SK-N-SH (cell line): ENCODE measurements around the gene SSNA1. TPM values are rescaled to one million over a fixed set of nuclear protein-coding genes. Genes with fewer than 3 reads are reported as not detected.

Experiments used
- CTCF ChIA-PET: fragments of 300-600, 350-600 bp; formaldehyde crosslinking; extraction: SDS; loops from one replicate; lab custom pipeline; 2021; lab: Yijun Ruan, JAX
- POLR2A ChIA-PET: fragments of 350-600 bp; sonication (Branson Sonifier 250); formaldehyde crosslinking; extraction: SDS; loops from one replicate; lab custom pipeline; 2020; ENCODE audit warnings: antibody characterized with exemption, inconsistent platforms; lab: Yijun Ruan, JAX
- DNase-seq: peaks from one replicate; pipeline ENCODE4 v3.0.0; 2012
- H2AFZ ChIP-seq: fragments of 200-600 bp; sonication (generic); 2 replicates; pipeline ENCODE4 v1.8.1; 2016; ENCODE audit warnings: antibody characterized with exemption, mild to moderate bottlenecking, low read depth
- H3F3A ChIP-seq: fragments of 200-600 bp; sonication (generic); replicated peaks from 2 replicates; pipeline ENCODE3; 2016; ENCODE audit warnings: antibody characterized with exemption, mild to moderate bottlenecking; ENCODE audit not compliant: insufficient read depth
- H3K27ac ChIP-seq, 2 experiments: fragments of 200-500 bp in 1 of 2; fragments of 200-600 bp in 1 of 2; sonication (Bioruptor generic) in 1 of 2; sonication (generic), shearing (Covaris generic) in 1 of 2; 2 replicates each; pipeline versions ENCODE4 v1.5.1 to v1.6.1; 2014 to 2016; ENCODE audit warnings: low read depth in 2 of 2, inconsistent platforms in 1 of 2, low read length in 1 of 2, mild to moderate bottlenecking in 1 of 2, mixed read lengths in 1 of 2
- H3K27me3 ChIP-seq: fragments of 200-600 bp; sonication (generic), shearing (Covaris generic); 2 replicates; pipeline ENCODE4 v1.6.1; 2016; ENCODE audit warnings: mixed run types; ENCODE audit not compliant: insufficient read depth
- H3K36me3 ChIP-seq, 2 experiments: fragments of 200-500 bp in 1 of 2; fragments of 200-600 bp in 1 of 2; sonication (Bioruptor generic) in 1 of 2; sonication (generic) in 1 of 2; replicated peaks in 1 of 2; 2 replicates each; pipeline versions ENCODE3 to v1.5.1; 2014 to 2016; ENCODE audit warnings: low read length in 1 of 2, mild to moderate bottlenecking in 1 of 2; ENCODE audit not compliant: insufficient read depth in 2 of 2, control insufficient read depth in 1 of 2
- H3K4me1 ChIP-seq, 2 experiments: fragments of 200-500 bp in 1 of 2; fragments of 200-600 bp in 1 of 2; sonication (Bioruptor generic) in 1 of 2; sonication (generic), shearing (Covaris generic) in 1 of 2; 2 replicates each; pipeline versions ENCODE4 v1.5.1 to v1.6.1; 2014 to 2016; ENCODE audit warnings: low read depth in 1 of 2, low read length in 1 of 2, mixed run types in 1 of 2; ENCODE audit not compliant: insufficient read depth in 2 of 2, control insufficient read depth in 1 of 2
- H3K4me2 ChIP-seq: fragments of 200-600 bp; sonication (generic), shearing (Covaris generic); 2 replicates; pipeline ENCODE4 v1.6.1; 2017; ENCODE audit warnings: mixed run types
- H3K4me3 ChIP-seq, 2 experiments: fragments of 200-500 bp in 1 of 2; fragments of 200-600 bp in 1 of 2; sonication (Bioruptor generic) in 1 of 2; sonication (generic), shearing (Covaris generic) in 1 of 2; 2 replicates each; pipeline versions ENCODE4 v1.5.1 to v1.8.1; 2014 to 2016; ENCODE audit warnings: low read depth in 2 of 2, inconsistent platforms in 1 of 2, low read length in 1 of 2, mild to moderate bottlenecking in 1 of 2, mixed read lengths in 1 of 2, moderate library complexity in 1 of 2
- H3K79me2 ChIP-seq: fragments of 200-600 bp; sonication (generic); 2 replicates; pipeline ENCODE4 v1.8.1; 2017; ENCODE audit warnings: mild to moderate bottlenecking; ENCODE audit not compliant: insufficient read depth
- H3K9ac ChIP-seq: fragments of 200-600 bp; sonication (generic); 2 replicates; pipeline ENCODE4 v1.6.1; 2017; ENCODE audit warnings: mixed run types
- H3K9me2 ChIP-seq: fragments of 200-600 bp; sonication (generic); 2 replicates; pipeline ENCODE4 v1.6.1; 2017; ENCODE audit warnings: mixed run types
- H3K9me3 ChIP-seq: fragments of 200-600 bp; sonication (generic); 2 replicates; pipeline ENCODE4 v1.6.1; 2017; ENCODE audit warnings: mixed run types, mild to moderate bottlenecking, moderate library complexity
- H4K20me1 ChIP-seq: fragments of 200-600 bp; sonication (generic); 2 replicates; pipeline ENCODE4 v1.6.1; 2017; ENCODE audit warnings: mild to moderate bottlenecking, mixed run types; ENCODE audit not compliant: insufficient read depth
- CHD2 ChIP-seq: fragments of 150-350 bp; IDR thresholded peaks from 2 replicates; pipeline ENCODE4 v1.6.1; 2018; ENCODE audit warnings: low read length; ENCODE audit not compliant: partially characterized antibody
- CTCF ChIP-seq: fragments of 200-600 bp; sonication (generic); IDR thresholded peaks from 2 replicates; pipeline ENCODE4 v1.6.1; 2017; ENCODE audit warnings: antibody characterized with exemption, mild to moderate bottlenecking, moderate library complexity
- EP300 ChIP-seq, 2 experiments: IDR thresholded peaks; 2 replicates each; pipeline versions ENCODE4 v1.4.0 to v1.6.1; 2012; ENCODE audit warnings: borderline replicate concordance in 1 of 2, low read depth in 1 of 2, low read length in 1 of 2
- EZH2phosphoT487 ChIP-seq: fragments of 200-600 bp; sonication (generic); IDR thresholded peaks from 2 replicates; pipeline ENCODE4 v1.6.1; 2017; ENCODE audit warnings: low read depth, mixed run types, mild to moderate bottlenecking, antibody characterized with exemption, moderate library complexity, borderline replicate concordance
- FOSL2 ChIP-seq: IDR thresholded peaks from 2 replicates; pipeline ENCODE4 v1.4.0; 2012; ENCODE audit warnings: low read depth, mild to moderate bottlenecking, moderate library complexity, borderline replicate concordance
- FOXJ3 ChIP-seq: sonication (generic); formaldehyde crosslinking; IDR thresholded peaks from 2 replicates; pipeline ENCODE4 v1.5.1; 2020; ENCODE audit warnings: mild to moderate bottlenecking, missing genetic modification reagents
- IRF3 ChIP-seq: fragments of 150-350 bp; IDR thresholded peaks from 2 replicates; pipeline ENCODE4 v1.6.1; 2016; ENCODE audit warnings: mild to moderate bottlenecking, low read depth, low read length
- JUND ChIP-seq: IDR thresholded peaks from 2 replicates; pipeline ENCODE4 v1.4.0; 2012
- MEF2A ChIP-seq: IDR thresholded peaks from 2 replicates; pipeline ENCODE4 v1.4.0; 2012; ENCODE audit warnings: low read depth, borderline replicate concordance
- NFIC ChIP-seq: IDR thresholded peaks from 2 replicates; pipeline ENCODE4 v1.4.0; 2012; ENCODE audit warnings: borderline replicate concordance
- PBX3 ChIP-seq: IDR thresholded peaks from 2 replicates; pipeline ENCODE4; 2012
- POLR2AphosphoS5 ChIP-seq: IDR thresholded peaks from 2 replicates; pipeline ENCODE4 v1.6.1; 2012; ENCODE audit warnings: low read depth, low read length
- RCOR1 ChIP-seq: fragments of 150-350 bp; IDR thresholded peaks from 2 replicates; pipeline ENCODE4 v1.6.1; 2017; ENCODE audit warnings: antibody characterized with exemption, low read length
- RFX5 ChIP-seq: IDR thresholded peaks from 2 replicates; pipeline ENCODE4 v1.6.1; 2012; ENCODE audit warnings: mild to moderate bottlenecking, improper control_type of control experiment, low read length
- RXRA ChIP-seq: IDR thresholded peaks from 2 replicates; pipeline ENCODE4 v1.4.0; 2012; ENCODE audit warnings: low read depth, mild to moderate bottlenecking, borderline replicate concordance
- SMC3 ChIP-seq: IDR thresholded peaks from 2 replicates; pipeline ENCODE4 v1.6.1; 2012; ENCODE audit warnings: low read depth, low read length, improper control_type of control experiment
- YY1 ChIP-seq: IDR thresholded peaks from 2 replicates; pipeline ENCODE4 v1.4.0; 2012; ENCODE audit warnings: low read depth, mild to moderate bottlenecking
- WGBS: methylation state at CpG from one replicate; pipeline ENCODE4 v1.1.6; 2017; ENCODE audit warnings: low lambda C conversion rate; 5-methylcytosine and 5-hydroxymethylcytosine counted together
- polyA plus RNA-seq, 3 experiments: library from polyadenylated mRNA; depleted of rRNA; stranded (reverse); fragments of >200 nt; gene quantifications; 2 replicates each; pipeline ENCODE4 v1.2.3, GENCODE V29; 2012
- TF ChIP-seq, protein P1 (sequence below): IDR thresholded peaks from 2 replicates; pipeline ENCODE4 v1.4.0; 2012; ENCODE audit warnings: low read depth, borderline replicate concordance
- TF ChIP-seq, protein P2 (sequence below): fragments of 150-350 bp; IDR thresholded peaks from 2 replicates; pipeline ENCODE4 v1.6.1; 2017; ENCODE audit warnings: antibody characterized with exemption, low read length, low read depth, borderline replicate concordance

SSNA1 gene
- polyA plus RNA-seq, 1 of the 3 experiments (the other 2 are of a cell fraction), result 124 TPM

DNA sequence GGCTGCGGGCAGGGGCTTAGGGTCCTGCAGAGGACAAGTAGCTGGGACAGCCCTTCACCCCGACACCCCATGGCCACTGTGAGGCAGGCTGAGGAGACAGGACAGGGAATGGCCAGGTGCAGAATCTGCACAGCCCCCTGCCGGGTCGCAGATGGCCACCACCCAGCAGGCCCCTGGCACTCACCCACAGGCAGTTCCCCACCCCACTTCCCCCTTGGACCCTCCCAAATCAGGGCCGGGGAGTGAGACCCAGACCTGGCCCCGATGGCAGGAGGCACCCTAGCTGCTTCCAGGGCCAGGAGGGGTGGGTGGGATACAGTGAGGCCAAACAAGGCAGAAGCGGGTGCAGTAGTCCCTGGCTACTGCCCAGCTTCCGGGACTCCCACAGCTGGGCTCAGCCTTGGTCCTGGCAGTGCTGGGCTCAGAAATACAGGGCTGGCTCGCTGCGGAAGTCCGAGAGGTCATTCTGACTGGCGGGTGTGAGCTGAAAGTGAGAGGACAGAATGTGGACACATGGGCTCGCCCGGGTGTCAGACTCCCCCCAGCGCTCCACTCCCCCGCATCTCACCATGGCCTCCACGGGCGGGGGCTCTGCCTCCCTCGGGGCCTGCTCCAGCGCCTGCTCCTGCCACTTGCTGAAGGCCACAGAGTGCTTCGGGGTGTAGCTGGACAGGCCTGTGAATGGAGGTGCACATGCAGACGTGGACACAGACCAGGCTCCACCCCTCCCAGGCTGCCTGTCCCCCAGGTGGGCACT is 3.4 kb downstream of the SSNA1 start:
- WGBS, result 91% methylated on average over 16 of the region's 22 CpGs
- Histone ChIP-seq H3K4me2 (no peak overlapping the region), H3K4me1 (peaks cover 9 to 24% of the 10 kb centered on the region in 2 experiments; a peak in 3 of 4 replicates), H3K9ac (no peak overlapping the region), H3F3A (peaks cover 16% of the 10 kb centered on the region), H3K27ac (no peak overlapping the region), H4K20me1 (peaks cover 50% of the 10 kb centered on the region), H3K9me3 (no peaks in the 10 kb centered on the region), H3K4me3 (no peak overlapping the region), H2AFZ (no peak overlapping the region), H3K9me2 (no peaks in the 10 kb centered on the region), H3K27me3 (no peaks in the 10 kb centered on the region), H3K79me2 (peaks cover 65% of the 10 kb centered on the region), H3K36me3 (peaks cover 3 to 23% of the 10 kb centered on the region in 2 experiments)
- TF ChIP-seq CTCF (no peak), RCOR1 (no peak), JUND (no peak), EP300 (IDR thresholded peaks at IDR 0.05; ENCODE audit: borderline replicate concordance in 1 of 2, low read depth in 1 of 2, low read length in 1 of 2) (no peak), IRF3 (no peak), FOSL2 (no peak), POLR2AphosphoS5 (no peak), CHD2 (no peak), RXRA (no peak), FOXJ3 (CRISPR knock-in tag) (no peak), MEF2A (no peak), SMC3 (no peak), PBX3 (no peak), RFX5 (no peak), EZH2phosphoT487 (no peak), NFIC (no peak), YY1 (no peak)
- TF ChIP-seq, protein P1, sequence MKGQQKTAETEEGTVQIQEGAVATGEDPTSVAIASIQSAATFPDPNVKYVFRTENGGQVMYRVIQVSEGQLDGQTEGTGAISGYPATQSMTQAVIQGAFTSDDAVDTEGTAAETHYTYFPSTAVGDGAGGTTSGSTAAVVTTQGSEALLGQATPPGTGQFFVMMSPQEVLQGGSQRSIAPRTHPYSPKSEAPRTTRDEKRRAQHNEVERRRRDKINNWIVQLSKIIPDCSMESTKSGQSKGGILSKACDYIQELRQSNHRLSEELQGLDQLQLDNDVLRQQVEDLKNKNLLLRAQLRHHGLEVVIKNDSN, result no peak
- TF ChIP-seq, protein P2, sequence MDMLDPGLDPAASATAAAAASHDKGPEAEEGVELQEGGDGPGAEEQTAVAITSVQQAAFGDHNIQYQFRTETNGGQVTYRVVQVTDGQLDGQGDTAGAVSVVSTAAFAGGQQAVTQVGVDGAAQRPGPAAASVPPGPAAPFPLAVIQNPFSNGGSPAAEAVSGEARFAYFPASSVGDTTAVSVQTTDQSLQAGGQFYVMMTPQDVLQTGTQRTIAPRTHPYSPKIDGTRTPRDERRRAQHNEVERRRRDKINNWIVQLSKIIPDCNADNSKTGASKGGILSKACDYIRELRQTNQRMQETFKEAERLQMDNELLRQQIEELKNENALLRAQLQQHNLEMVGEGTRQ, result no peak
- CTCF ChIA-PET, result interaction anchor here (0.9 to 3.1 kb wide), 6 partner anchors 15 to 54 kb away, joined by 3 to 11 read pairs (median 4); partner anchors contain the start of gene RNF224
- POLR2A ChIA-PET, result interaction anchor here (0.9 to 1.4 kb wide), 2 partner anchors 9 to 54 kb away, joined by 3 to 5 read pairs; partner anchors contain the start of genes GRIN1 and TPRN
- no peak for DNase-seq
